HG02759 (cell line): ENCODE measurements around the gene SPANXN4.

Source experiments
- ATAC-seq: cut with Tn5 transposase; IDR thresholded peaks from one replicate; pipeline ENCODE4 v1.9.1; 2021; ENCODE audit warnings: mild to moderate bottlenecking, moderate library complexity; ENCODE audit not compliant: unreplicated experiment

The SPANXN4 gene, protein sequence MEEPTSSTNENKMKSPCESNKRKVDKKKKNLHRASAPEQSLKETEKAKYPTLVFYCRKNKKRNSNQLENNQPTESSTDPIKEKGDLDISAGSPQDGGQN

GRCh38 chrX:143025628-143026027 lies at the start of gene SPANXN4:
TSS of gene SPANXN4 (plus strand) at chrX:143025928. CDS start at chrX:143026015, 87 bp downstream.
- no peak for ATAC-seq

- ATAC-seq = peak; percentile 91
Observed at GRCh38 chrX:142977128-142977914, 48.4 kb upstream of the SPANXN4 start.

- peak; percentile 38 for ATAC-seq
Observed at GRCh38 chrX:142978130-142978684, 47.5 kb upstream of the SPANXN4 start.

GRCh38 chrX:142982679-142983078 lies 43.0 kb upstream of the SPANXN4 start:
- no peak for ATAC-seq

- ATAC-seq = no peak
Observed at GRCh38 chrX:142994988-142995387, 30.7 kb upstream of the SPANXN4 start.

GRCh38 chrX:142998447-142999198 lies 27.1 kb upstream of the SPANXN4 start:
- no peak for ATAC-seq

- no peak for ATAC-seq
Observed at GRCh38 chrX:142999199-142999701, 26.5 kb upstream of the SPANXN4 start.

DNA sequence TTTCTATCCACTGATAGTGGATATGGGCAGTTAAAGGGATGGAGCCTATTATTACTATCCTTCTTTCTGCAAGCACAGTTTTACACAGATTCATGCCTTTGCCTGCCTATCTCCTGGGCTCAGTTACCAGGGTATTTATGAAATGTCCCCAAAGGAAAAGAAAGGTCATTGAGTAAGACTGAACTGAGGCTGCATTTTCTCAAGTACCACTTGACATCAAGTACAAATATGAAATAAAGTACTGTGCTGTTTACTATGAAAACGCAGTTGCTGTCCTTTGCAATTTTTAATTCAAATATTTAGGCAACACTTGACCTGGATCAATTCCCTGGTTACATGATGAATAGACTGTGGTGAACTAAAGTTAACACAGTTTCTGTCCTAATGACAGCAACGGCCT lies 23.5 kb upstream of the SPANXN4 start:
- no peak for ATAC-seq

DNA sequence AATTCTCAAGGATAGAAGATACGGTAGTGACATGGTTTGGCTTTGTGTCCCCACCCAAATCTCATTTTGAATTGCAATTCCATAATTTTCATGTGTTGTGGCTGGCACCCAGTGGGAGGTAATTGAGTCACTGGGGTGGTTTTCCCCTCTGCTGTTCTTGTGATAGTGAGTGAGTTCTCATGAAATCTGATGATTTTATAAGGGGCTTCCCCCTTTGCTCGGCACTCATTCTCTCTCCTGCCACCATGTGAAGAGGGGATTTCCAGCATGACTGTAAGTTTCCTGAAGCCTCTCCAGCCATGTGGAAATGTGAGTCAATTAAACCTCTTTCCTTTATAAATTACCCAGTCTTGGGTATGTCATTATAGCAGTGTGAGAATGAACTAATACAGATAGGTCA lies 8.5 kb upstream of the SPANXN4 start:
- no peak for ATAC-seq

DNA sequence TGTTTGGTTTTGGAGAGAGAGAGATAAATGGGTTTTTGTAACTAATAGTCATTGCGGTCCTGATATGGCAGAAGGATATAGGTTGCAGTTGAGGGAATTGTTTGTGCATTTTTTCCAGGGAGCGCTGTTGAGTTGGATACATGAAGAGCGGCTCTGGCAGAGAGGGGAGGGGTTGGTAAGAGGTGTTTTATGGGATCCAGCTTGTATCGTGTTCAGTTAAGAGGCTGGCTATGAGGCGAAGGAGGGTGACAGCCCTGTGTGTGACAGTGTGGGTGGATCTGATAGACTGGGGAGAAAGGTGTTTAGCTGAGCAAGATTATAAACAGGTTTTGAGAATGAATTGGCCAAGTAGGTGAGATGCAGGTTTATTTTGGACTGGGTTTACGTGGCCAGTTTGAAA lies 1.5 kb downstream of the SPANXN4 start:
- ATAC-seq = no peak

GRCh38 chrX:143047511-143047910 lies 21.8 kb downstream of the SPANXN4 start:
- no peak for ATAC-seq

- ATAC-seq = no peak
Observed at GRCh38 chrX:143058120-143058519, 32.4 kb downstream of the SPANXN4 start.

DNA sequence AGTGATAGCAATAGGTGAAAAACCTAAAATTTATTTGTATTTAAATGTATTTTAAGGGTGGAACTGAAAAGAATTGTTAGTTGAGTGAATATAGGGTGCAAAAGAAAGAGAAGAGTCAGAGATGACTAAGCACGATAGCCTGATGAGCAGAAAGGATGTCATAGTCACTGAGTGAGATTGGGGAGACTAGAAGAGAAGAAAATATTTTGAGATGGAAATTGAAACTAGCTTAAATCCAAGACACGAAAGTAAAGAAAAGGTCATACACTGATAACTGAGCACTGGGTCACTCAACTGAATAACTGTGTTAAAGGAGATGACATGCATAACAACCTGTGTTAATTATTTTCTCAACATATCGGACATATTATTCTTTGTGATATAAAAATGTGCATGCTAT lies 55.5 kb downstream of the SPANXN4 start:
- no peak for ATAC-seq

GRCh38 chrX:143082537-143082936 lies 56.8 kb downstream of the SPANXN4 start:
- no peak for ATAC-seq
